Measurements from ENCODE around the gene CROCC2.
A peak's percentile ranks its signal among the peaks of the same experiment; 100 is the strongest.

CROCC2 gene

GRCh38 chr2:240983361-240983995 lies 77.3 kb downstream of the CROCC2 start:
- ChIA-PET POLR2A (ENCODE audit: low non-redundant PET) (interaction anchor here (0.6 kb wide), 1 partner anchor 11 kb away, joined by 3 read pairs; no protein-coding TSS in a partner anchor), CTCF (interaction anchor here (0.6 to 0.8 kb wide), 4 partner anchors 8 to 69 kb away, joined by 3 read pairs; no protein-coding TSS in a partner anchor)
- TF ChIP-seq CTCF (conservative IDR thresholded peaks at IDR 0.05; ENCODE audit: low read depth): peak; percentile 70
- DNase-seq (ENCODE audit: low spot score): no peak
- H3K27ac ChIP-seq: no peak overlapping the region

- CTCF ChIA-PET: interaction anchor here (0.6 to 0.8 kb wide), 3 partner anchors 8 to 70 kb away, joined by 3 read pairs; no protein-coding TSS in a partner anchor
- no peak for TF ChIP-seq CTCF (conservative IDR thresholded peaks at IDR 0.05; ENCODE audit: low read depth)
- POLR2A ChIA-PET (ENCODE audit: low non-redundant PET): no interaction called here
- no peak overlapping the region for H3K27ac ChIP-seq
- DNase-seq (ENCODE audit: low spot score): no peak
Measured at GRCh38 chr2:240983996-240984498, 77.9 kb downstream of the CROCC2 start.

- H3K27ac ChIP-seq: peak overlapping the region; percentile 73
- TF ChIP-seq CTCF (conservative IDR thresholded peaks at IDR 0.05; ENCODE audit: low read depth): no peak
- CTCF ChIA-PET: no interaction called here
- POLR2A ChIA-PET (ENCODE audit: low non-redundant PET): no interaction called here
- DNase-seq (ENCODE audit: low spot score): no peak
Measured at GRCh38 chr2:240985881-240986786, 80.0 kb downstream of the CROCC2 start.

- ChIA-PET POLR2A (ENCODE audit: low non-redundant PET) (no interaction called here), CTCF (interaction anchor here (0.6 to 0.7 kb wide), 2 partner anchors 259 to 620 kb away, joined by 3 read pairs; no protein-coding TSS in a partner anchor)
- peak overlapping the region; percentile 73 for H3K27ac ChIP-seq
- DNase-seq (ENCODE audit: low spot score): no peak
- TF ChIP-seq CTCF (conservative IDR thresholded peaks at IDR 0.05; ENCODE audit: low read depth): no peak
Measured at GRCh38 chr2:240986787-240987411, 80.8 kb downstream of the CROCC2 start.

- TF ChIP-seq CTCF (conservative IDR thresholded peaks at IDR 0.05; ENCODE audit: low read depth): no peak
- H3K27ac ChIP-seq: peak overlapping the region; percentile 73
- CTCF ChIA-PET: interaction anchor here (0.6 to 3.3 kb wide), 2 partner anchors 136 to 619 kb away, joined by 3 to 9 read pairs; no protein-coding TSS in a partner anchor
- no peak for DNase-seq (ENCODE audit: low spot score)
- POLR2A ChIA-PET (ENCODE audit: low non-redundant PET): no interaction called here
Measured at GRCh38 chr2:240987588-240987987, 81.5 kb downstream of the CROCC2 start.

GRCh38 chr2:240988146-240988545 lies 82.0 kb downstream of the CROCC2 start:
- ChIA-PET CTCF (interaction anchor here (3.3 kb wide), 1 partner anchor 137 kb away, joined by 9 read pairs; no protein-coding TSS in a partner anchor), POLR2A (ENCODE audit: low non-redundant PET) (no interaction called here)
- TF ChIP-seq CTCF (conservative IDR thresholded peaks at IDR 0.05; ENCODE audit: low read depth): no peak
- peak overlapping the region; percentile 73 for H3K27ac ChIP-seq
- DNase-seq (ENCODE audit: low spot score): no peak

Measured in RWPE1 (cell line).